DMS79 treated with DMSO at 0.1 percent for 48 hours (cell line): Measurements from ENCODE around the gene MAT2A.

Experiments
- DNase-seq: peaks from one replicate; lab custom pipeline; 2025; lab: John Stamatoyannopoulos, UW

The MAT2A gene

GRCh38 chr2:85538507-85539360 lies at the start of gene MAT2A:
Gene MAT2A (plus strand): TSS chr2:85539168. CDS start chr2:85539288, 120 bp downstream.
- DNase-seq = peak; percentile 94

DNA sequence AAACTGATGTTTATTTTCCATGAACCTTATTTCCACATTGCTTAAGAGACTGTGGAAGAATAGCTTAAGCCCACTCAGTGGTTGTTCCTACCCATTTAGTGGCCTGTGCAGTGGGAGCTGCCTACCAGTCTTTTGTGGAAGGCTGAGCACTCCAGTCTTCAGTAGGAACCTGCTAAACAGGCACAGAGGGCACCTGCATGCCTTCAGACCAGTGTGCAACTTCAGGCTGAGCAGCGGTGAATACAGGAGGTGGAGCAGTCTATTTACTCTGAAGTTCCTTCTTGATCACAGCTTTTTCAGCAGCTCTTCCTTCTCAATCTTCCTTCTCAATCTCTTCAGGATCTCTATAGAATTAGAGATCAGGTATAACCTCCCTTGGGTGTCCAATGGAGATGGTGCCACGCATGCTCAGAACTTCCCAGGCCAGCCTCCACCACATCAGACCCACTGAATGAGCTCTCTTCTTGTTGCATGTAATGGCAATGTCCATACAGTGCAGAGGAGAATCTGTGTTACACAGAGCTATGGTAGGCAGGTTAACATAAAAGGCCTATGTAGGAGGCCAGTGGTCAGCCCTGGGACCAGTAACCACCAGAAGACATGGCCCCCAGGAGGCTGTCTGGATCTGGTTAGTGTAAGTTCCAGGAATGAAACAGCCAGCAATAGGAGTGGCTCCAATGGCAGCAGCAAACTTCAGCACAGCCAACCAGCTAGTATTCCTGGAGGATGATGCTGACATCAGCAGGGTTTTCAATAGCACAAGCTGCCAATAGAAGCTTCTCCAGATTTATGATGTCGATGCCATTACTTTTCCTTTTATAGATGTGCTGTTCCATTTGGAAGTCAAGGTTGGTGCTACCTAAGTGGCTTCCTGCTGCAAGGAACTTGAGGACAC lies 47.9 kb upstream of the MAT2A start:
- no peak for DNase-seq

- no peak for DNase-seq
These were observed 42.5 kb upstream of the MAT2A start for GRCh38 chr2:85496436-85496835.

DNA sequence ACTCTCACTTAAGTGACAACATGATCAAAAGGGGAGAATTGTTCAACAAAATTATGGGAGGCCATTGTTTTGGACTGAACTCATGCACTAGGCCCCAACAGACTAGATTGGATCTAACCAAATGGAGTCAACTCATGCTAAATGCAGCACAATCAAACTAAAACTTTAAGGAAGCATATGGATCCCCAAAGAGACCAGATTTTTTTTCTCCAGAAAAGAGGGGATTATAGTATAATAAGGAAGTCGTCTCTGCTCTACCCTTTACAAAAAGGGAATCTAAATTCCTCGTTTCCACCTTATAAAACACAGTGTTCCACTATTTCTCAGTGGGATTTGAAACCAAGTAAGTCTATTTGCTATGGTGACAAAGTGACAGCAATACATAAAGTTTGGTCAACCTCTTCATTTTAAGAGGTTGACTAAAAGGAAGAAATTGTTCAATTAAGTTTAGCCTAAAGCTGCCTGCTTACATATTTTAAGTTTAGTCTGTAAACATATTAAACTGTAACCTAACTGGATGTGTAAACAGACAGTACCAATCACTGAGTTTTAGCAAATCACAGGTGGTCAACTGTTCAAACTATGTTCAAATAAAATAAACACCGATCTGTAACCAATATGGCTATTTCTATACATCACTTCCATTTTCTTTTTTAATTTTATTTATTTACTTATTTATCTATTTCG lies 40.9 kb upstream of the MAT2A start:
- DNase-seq = no peak

GRCh38 chr2:85501248-85501647 lies 37.7 kb upstream of the MAT2A start:
- DNase-seq = no peak

DNA sequence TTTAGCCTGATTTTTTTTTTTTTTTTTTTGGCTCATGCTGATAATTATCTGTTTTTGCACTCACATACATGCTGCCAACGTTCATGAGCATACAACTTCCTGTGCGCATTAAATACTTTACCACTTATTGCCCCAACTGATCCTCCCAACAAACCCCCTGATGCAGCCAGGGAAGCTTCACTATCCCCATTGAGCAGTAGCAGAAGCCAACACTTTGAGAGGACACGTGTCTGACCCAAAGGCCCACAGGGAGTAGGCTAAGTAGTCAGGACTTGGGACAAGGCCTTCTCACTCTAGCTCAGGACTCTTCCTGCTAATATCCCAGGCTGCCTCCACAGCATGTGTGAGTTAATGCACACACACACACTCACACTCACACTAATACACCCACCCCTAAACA lies 36.2 kb upstream of the MAT2A start:
- no peak for DNase-seq

GRCh38 chr2:85503168-85503850 lies 35.7 kb upstream of the MAT2A start:
- DNase-seq = no peak

DNA sequence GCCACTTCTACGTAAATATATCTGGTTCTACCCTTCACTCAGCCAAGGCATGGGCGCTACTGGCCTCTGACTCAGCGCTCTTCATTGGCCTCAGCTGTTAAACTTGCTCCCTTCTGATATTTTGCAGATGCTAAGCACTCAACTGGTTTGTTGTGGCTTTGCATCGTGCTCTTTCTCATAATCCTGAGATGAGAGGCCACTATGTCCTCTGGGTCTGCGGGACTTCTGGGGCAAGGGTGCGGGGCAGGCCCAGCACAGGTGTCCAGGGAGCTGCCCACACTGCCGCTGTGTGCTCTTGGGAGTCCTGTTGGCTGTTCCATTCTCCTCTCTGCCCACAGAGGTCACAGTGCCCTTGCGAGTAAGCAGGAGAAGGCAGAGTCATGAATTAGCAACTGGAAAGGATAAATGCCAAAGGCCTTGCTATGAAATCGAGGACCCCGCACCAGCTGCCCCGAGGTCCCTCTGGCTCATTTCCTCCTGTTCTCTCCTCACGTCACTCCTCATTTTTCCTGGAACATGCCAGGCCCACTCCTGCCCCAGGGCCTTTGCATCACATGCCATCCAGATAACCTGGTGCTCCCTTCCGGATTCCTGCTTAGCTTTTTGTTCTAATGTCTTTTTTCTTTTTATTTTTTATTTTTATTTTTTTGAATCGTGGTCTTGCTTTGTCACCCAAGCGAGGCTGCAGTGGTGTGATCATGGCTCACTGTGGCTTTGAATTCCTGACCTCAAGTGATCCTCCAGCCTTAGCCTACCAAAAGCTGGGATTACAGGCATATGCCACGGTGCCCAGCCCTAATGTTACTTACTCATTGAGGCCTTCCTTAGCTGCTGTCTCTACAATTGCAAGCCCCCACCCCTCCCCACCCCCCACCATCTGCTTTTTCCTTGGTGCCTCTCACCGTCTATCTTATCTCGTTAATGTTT lies 34.9 kb upstream of the MAT2A start:
- DNase-seq = no peak

- DNase-seq = peak; percentile 86
These were observed 34.1 kb upstream of the MAT2A start for GRCh38 chr2:85504778-85505261.

GRCh38 chr2:85505551-85506238 lies 33.3 kb upstream of the MAT2A start:
- DNase-seq = no peak

DNA sequence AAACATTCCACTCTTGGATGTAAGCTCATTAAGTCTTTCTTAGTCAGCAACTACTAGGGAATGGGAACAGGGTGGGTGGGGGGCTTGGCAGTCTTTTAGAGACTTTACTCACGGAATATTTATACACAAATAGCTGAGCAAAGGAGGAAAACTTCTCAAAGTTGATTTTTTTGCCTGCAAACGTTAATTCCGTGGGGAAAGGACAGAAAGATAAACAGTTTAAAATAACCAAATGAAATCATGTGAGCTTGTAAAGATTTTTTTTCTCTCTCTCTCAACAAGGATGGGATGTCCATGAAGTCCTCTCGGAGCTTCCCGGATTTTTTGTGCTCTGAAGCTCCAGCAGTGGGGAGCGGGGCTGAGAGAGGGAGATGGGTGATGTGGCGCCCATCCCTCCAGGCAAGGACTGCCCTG lies 32.2 kb upstream of the MAT2A start:
- DNase-seq = no peak

- DNase-seq = peak; percentile 93
These were observed 27.8 kb upstream of the MAT2A start for GRCh38 chr2:85511008-85511811.

DNA sequence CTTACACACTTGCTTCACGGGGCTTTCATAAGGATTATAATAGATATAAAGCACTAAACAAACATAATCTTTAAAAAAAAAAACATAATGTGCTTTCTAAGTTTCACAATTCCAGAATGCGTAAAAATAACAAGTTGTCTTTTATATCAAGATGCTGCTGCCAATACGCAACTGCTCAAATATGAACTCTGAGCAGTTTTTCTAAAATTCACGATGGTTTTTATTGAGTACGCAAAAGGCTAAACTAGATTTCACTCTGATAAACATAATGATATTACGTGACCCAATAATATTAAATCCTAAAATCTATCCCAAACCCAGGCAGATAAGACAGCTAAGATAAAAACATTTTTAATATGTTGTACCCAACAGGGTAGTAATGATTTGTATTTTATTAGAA lies 24.6 kb upstream of the MAT2A start:
- no peak for DNase-seq

DNA sequence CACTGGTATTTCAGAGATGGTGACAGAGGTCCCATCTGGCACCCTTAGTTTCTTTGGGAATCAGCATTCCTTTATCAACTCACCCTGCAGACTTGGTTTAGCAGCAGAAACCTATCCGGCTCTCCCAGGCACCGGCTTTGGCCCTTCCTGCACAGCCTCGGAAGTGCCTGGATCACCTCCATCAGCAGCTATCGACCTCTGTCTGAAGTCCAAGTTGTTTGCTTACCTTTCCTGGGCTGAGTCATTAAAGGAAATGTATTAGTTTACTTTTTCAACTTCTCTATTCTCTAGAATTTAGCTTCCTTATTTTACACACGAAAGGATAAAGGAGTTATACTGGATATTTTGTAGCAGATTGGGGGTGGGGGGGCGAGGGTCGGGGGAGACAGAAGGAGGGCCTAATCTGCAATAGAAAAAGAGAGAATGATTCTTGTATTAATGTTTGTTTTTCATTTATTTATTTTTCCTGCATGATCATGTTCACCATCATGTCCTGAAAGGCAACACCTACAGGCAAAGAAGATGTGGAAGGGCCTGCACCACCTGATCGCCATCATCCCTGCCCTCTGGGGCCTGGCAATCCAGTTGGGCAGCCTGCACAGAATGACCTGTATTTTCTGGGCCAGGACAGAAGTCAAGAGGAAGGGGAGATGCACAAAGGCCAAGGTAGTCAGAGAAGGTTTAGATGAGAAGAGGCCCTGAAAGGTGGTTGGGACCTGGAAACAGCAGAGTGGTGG lies 22.1 kb upstream of the MAT2A start:
- no peak for DNase-seq

GRCh38 chr2:85522090-85522647 lies 16.8 kb upstream of the MAT2A start:
- DNase-seq = no peak

- DNase-seq = no peak
These were observed 15.7 kb upstream of the MAT2A start for GRCh38 chr2:85523062-85523902.

DNA sequence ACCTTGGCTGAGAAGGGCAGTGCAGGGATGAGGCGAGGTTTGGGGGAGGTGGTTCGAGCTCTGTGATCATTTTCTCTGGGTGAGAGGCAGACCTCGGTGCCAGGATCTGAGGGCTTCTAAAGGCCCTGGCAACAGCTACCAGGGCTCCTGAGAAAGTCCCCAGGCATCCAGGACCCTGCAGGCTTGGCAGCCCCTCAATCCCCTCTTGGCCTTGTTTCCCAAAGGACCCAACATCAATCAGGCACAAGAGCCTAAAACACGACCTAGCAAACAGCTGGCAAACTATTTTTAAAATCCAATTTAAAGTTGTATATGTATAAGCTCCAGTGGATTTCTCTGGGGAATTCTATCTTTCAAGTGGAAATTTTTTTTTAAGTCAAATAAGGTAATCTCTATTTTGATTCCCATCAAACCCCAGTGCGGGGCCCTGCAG lies 15.0 kb upstream of the MAT2A start:
- no peak for DNase-seq
